Activated T-cell treated with anti-CD3 and anti-CD28 coated beads, Interleukin-2, amount 50 U/mL, for 4 hours (primary cell): ENCODE measurements around the gene SLC9A8. TPM values are rescaled to one million over a fixed set of nuclear protein-coding genes. Genes with fewer than 3 reads are reported as not detected.

Experiments used
- ATAC-seq, 2 donors: fragments of 200-7000 bp; cut with Tn5 transposase; one replicate each; pipeline ENCODE4 v1.10.0; 2021
- DNase-seq: peaks from one replicate; pipeline ENCODE4 v3.0.0-alpha.2; 2020
- H3K27me3 Mint-ChIP-seq: one replicate; pipeline ENCODE4 v1.8.0; 2021; ENCODE audit warnings: low read depth, mixed read lengths
- H3K36me3 Mint-ChIP-seq: one replicate; pipeline ENCODE4 v1.8.0; 2022; ENCODE audit warnings: mixed read lengths; ENCODE audit not compliant: insufficient read depth
- H3K4me1 Mint-ChIP-seq: one replicate; pipeline ENCODE4 v1.8.0; 2021; ENCODE audit warnings: low read depth, mixed read lengths
- H3K4me3 Mint-ChIP-seq: one replicate; pipeline ENCODE4 v1.8.0; 2021; ENCODE audit warnings: mild to moderate bottlenecking, moderate library complexity, mixed read lengths
- H3K9me3 Mint-ChIP-seq: one replicate; pipeline ENCODE4 v1.8.0; 2021; ENCODE audit warnings: mixed read lengths
- total RNA-seq, 3 donors: library from RNA; stranded (reverse); gene quantifications; one replicate each; pipeline ENCODE4 v1.2.1, GENCODE V29; 2021

The SLC9A8 gene
- total RNA-seq, 3 donors from 2014 or later, result 11.9 to 16.4 (median 13.2) TPM

DNA sequence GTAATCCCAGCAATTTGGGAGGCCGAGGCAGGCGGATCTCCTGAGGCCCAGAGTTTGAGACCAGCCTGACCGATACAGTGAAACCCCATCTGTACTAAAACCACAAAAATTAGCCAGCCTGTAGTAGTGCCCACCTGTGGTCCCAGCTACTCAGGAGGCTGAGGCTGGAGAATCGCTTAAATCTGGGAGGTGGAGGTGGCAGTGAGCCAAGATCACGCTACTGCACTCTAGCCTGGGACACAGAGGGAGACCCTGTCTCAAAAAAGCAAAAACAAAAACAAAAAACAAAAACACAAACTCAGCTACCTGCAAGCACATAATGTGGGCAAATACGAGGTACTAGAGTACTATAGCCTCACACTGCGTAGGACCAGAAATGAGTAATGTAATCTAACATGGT, 106.4 kb downstream of the SLC9A8 start:
- ATAC-seq (no peak), DNase-seq (no peak)
- H3K4me3 Mint-ChIP-seq, result no peak overlapping the region
- H3K36me3 Mint-ChIP-seq, result no peaks in the 10 kb centered on the region
- H3K4me1 Mint-ChIP-seq, result peaks cover 19% of the 10 kb centered on the region
- no peaks in the 10 kb centered on the region for H3K9me3 Mint-ChIP-seq
- no peaks in the 10 kb centered on the region for H3K27me3 Mint-ChIP-seq

DNA sequence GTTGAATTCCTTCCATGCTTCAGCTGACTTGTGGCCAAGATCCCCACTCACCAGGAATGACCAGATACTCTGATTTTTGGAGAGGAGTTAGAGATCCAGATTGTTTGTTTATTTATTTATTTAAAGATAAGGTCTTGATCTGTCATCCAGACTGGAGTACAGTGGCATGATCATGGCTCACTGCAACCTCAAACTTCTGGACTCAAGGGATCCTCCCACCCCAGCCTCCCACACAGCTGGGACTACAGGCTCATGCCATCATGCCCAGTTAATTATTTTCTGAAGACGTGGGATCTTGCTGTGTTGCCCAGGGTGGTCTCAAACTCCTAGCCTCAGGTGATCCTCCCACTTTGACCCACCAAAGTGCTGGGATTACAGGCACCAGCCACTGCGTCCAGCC, 106.8 kb downstream of the SLC9A8 start:
- H3K36me3 Mint-ChIP-seq, result no peaks in the 10 kb centered on the region
- H3K27me3 Mint-ChIP-seq, result no peaks in the 10 kb centered on the region
- DNase-seq, result no peak
- H3K4me1 Mint-ChIP-seq, result peaks cover 15% of the 10 kb centered on the region
- H3K4me3 Mint-ChIP-seq, result no peak overlapping the region
- ATAC-seq, result no peak
- H3K9me3 Mint-ChIP-seq, result no peaks in the 10 kb centered on the region

DNA sequence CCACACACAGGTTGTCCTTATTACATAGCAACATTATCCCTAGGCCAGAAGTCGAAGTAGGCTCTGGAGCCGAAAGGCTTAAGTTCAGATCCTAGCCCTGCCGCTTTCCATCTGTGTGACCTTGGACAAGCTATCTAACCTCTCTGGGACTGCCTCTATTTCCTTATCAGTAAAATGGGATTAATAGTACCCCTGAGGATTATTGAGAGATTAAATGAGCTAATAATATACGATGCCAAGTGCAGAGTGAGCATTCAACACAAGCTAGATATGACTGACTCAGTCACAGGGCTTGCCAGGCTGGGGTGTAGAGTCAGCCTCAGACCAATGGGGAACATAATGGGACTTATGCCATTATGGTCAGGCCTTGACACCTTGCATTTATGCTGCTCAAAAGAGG, 111.6 kb downstream of the SLC9A8 start:
- no peak overlapping the region for H3K4me3 Mint-ChIP-seq
- H3K36me3 Mint-ChIP-seq, result no peaks in the 10 kb centered on the region
- no peaks in the 10 kb centered on the region for H3K27me3 Mint-ChIP-seq
- ATAC-seq (no peak), DNase-seq (no peak)
- H3K9me3 Mint-ChIP-seq, result no peaks in the 10 kb centered on the region
- peaks cover 7% of the 10 kb centered on the region for H3K4me1 Mint-ChIP-seq

DNA sequence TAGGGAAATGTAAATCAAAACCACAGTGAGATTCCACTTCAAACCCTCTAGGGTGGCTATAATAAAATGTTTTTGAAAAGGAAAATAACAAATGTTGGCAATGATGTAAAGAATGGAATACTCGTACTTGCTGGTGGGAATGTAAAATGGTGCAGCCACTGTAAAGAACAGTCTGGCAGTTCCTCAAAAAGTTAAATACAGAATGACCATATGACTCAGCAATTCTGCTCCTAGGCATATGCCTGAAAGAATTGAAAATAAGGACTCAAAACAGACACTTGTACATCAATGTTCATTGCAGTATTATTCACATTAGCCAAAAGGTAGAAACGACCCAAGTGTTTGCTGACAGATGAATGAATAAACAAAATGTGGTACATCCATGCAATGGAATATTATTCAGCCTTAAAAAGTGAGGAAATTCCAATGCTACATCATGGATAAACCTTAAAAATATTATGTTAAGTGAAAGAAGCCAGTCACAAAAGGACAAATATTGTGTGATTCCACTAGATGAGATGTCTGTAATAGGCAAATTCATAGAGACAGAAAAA, 113.3 kb downstream of the SLC9A8 start:
- ATAC-seq, result no peak
- H3K9me3 Mint-ChIP-seq, result no peaks in the 10 kb centered on the region
- peaks cover 2% of the 10 kb centered on the region for H3K27me3 Mint-ChIP-seq
- no peak overlapping the region for H3K4me3 Mint-ChIP-seq
- H3K36me3 Mint-ChIP-seq, result no peaks in the 10 kb centered on the region
- peaks cover 7% of the 10 kb centered on the region for H3K4me1 Mint-ChIP-seq
- DNase-seq, result no peak

DNA sequence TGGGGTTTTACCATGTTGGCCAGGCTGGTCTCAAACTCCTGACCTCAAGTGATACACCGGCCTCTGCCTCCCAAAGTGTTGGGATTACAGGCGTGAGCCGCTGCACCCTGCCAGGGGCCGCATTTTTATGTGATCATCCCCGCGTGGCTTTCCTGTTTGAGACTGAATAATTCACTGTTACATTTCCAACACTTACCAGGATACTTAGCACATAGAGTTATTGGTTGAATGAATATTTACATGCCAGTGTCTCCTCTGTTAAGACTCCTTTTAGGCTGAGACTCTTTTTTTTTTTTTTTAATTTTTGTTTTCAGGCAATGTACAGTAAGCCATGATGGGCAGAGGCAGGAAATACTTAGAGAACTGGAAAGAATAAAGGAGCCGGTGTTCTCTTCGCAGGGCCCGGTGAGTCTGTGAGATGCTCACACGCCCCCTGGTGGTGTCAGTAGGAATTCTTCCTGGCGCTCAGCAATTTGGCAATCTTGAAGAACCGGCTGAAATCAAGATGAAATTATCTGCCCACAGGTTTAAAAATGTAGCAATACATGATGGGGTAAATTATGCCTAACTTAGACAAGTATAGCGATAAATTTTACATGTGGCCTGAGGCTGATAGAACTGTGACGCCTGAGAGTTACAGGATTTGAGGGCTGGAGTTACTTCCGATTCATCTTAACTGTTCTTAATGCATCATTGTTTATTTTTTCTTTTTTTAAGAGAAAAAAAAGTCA, 115.9 kb downstream of the SLC9A8 start:
- ATAC-seq, result peak; percentile 91 to 96
- Mint-ChIP-seq H3K4me1 (peaks cover 7% of the 10 kb centered on the region), H3K36me3 (no peaks in the 10 kb centered on the region), H3K4me3 (peak overlapping the region; percentile 45), H3K27me3 (peaks cover 2% of the 10 kb centered on the region), H3K9me3 (no peaks in the 10 kb centered on the region)
- DNase-seq, result peak; percentile 79

DNA sequence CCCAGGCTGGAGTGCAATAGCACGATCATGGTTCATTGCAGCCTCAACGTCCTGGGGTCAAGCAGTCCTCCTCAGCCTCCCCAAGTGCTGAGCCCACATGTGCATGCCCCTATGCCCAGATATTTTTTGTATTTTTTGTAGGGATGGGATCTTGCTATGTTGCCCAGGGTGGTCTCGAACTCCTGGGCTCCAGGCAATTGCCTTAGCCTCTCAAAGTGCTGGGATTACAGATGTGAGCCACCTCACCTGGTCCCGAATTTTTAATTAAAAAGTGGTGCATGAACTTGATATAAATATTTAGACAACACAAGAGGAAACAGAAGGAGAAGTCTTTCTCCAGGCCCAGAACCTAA, 116.5 kb downstream of the SLC9A8 start:
- Mint-ChIP-seq H3K9me3 (no peaks in the 10 kb centered on the region), H3K36me3 (no peaks in the 10 kb centered on the region), H3K27me3 (peaks cover 2% of the 10 kb centered on the region), H3K4me1 (peaks cover 12% of the 10 kb centered on the region), H3K4me3 (no peak overlapping the region)
- ATAC-seq (no peak), DNase-seq (no peak)

DNA sequence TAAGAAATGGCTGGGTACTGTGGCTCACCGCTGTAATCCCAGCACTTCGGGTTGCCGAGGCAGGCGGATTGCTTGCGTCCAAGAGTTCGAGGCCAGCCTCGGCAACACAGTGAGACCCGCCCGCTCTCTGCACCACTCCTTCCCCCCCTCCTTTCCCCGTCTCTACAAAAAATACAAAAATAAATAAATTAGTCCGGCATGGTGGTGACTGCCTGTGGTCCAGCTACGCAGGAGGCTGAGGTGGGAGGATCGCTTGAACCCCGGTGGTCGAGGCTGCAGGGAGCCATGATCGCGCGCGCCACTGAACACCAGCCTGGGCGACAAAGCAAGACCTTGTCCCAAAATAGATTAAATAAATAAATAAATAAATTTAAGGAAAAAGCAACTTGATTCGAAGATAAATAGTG, 123.1 kb downstream of the SLC9A8 start:
- ATAC-seq (no peak), DNase-seq (no peak)
- H3K36me3 Mint-ChIP-seq, result peaks cover 2% of the 10 kb centered on the region

DNA sequence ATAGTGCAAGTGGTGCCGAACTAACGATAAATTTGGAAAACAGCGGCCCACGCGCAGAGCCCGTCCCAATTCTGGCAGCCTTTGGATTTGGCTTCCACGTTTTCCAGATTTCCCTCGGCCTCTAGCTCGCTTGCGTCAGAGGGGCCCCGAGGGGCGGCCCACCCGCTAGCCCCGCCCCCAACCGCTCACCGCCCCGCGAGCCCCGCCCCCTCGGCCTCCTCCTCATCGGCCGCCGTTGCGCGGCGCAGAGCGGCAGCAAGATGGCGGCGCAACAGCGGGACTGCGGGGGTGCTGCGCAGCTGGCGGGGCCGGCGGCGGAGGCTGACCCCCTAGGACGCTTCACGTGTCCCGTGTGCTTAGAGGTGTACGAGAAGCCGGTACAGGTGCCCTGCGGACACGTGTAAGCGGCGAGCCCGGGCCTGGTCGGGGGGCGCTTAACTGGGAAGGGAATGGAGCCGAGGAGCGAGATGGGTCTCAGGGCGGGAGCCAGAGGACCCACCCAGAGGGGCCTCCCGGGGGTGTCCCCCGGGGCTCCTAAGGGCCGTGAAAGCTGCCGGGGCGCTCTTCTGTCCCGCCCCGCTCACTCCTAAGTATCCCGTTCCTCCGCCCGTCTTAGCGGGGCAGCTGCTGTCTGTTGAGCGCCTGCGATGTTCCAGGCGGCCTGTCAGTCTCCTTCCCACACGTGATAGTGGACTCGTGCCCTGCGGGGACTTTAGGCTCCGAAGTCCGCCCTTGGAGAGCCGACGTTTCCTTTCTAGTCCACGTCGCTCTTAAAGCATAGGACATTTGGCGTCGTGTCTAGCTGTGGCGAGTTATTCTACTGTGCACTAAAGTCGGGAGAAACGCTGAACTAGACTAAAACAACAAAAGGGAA, 123.8 kb downstream of the SLC9A8 start, which contains the start of gene RNF114:
Gene RNF114 (plus strand): TSS at position 245 of the 874 bp plus-strand sequence. CDS start 16 bp downstream, at position 261.
- Mint-ChIP-seq H3K4me1 (peaks cover 49% of the 10 kb centered on the region), H3K4me3 (peak within 1 kb of the TSS; percentile 96), H3K9me3 (no peaks in the 10 kb centered on the region), H3K36me3 (peaks cover 7% of the 10 kb centered on the region), H3K27me3 (no peaks in the 10 kb centered on the region)
- peak; percentile 94 for ATAC-seq
- DNase-seq, result peak; percentile 90

More for the DNA sequence above, 123.1 kb downstream of the SLC9A8 start:
- no peaks in the 10 kb centered on the region for H3K9me3 Mint-ChIP-seq
- H3K4me3 Mint-ChIP-seq, result peak overlapping the region; percentile 96
- H3K27me3 Mint-ChIP-seq, result peaks cover under 1% of the 10 kb centered on the region
- H3K4me1 Mint-ChIP-seq, result peaks cover 42% of the 10 kb centered on the region

DNA sequence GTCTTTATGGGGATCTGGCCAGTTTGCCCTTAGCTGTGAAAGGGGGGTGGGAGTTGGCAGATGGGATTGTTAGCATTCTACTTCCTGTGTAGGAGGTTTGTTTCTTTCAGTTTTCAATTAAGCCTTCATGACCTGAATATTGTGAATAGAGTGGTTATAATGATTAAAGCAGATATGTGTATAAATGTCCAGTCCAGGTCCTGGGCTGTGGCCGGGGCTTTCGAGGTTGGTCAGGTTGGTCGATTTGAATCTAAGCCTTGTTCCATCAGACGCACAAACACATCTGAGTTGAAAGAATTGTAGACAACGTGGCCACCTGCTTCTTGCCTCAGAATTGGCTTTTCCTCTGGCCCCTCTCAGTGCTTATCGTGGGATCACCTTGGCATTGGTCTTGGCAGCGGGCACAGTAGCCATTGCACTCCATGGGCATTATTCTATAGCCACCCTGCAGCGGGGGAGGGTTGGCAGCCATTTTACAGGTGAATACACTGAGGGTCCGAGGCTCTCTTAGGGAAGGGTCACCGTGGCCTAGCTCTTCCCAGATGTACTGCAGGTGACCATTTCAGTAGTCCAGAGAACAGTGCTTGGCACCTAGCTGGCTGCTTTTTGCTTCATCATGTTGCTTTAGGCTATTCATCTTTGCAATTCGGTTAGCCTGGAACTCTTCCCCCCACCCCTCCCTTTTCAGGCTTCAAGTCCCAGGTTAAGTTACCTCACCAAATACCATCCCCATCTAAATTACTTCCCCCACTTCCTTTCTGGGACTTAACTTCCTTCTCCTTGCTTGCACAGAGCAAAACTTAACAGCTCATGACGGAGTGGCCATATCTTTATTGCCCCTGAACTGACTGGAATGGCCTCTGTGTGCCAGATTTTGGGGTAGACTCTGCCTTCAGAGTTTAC, 124.7 kb downstream of the SLC9A8 start:
- H3K9me3 Mint-ChIP-seq, result no peaks in the 10 kb centered on the region

DNA sequence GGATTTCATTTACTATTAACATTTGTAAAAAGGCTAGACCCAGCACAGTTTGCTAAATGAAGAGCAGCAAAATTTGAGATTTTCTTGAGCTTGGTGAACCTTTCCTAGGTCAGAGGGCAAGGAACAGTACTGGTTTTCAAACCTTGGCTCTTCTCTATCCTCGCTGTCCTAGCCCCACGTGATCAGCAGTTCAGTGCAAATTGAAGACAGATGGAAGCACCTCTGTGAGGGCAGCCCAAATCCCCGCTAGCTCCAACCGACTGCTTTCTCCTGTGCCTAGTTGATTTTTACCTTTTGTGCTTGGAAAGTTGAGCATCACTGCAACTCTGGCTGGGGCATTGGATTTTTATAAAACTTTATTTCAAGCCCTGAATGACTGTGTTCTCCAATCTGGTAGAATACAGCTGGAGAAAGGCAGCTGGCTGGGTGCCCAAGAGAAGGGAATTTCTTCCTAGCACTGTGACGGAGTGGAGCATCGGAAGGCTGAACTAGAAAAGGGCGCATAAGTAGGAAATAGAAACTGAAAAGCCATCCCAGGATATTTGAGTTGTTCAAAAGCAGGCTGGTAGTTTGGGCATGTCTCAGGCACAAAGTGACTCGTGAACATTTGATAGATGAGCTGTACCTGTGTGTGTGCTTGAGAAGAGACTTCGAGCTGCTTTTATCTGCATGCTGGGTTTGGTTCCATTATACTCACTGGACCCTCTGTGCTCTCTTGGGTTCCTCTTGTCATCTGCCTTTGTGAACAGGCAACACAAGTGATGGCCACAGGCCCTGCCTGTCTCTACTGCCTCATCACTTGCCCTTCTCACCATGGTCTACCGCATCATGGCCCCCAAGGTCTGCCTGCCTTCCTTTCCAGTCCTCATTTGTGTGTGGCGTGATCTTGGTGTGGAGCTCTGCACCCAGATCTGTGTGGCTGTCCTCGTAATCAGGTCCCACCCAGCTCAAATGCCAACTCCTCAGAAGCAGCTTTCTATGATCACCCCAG, 125.8 kb downstream of the SLC9A8 start:
- ATAC-seq (no peak), DNase-seq (no peak)
- Mint-ChIP-seq H3K36me3 (peaks cover 11% of the 10 kb centered on the region), H3K27me3 (no peaks in the 10 kb centered on the region), H3K4me1 (peaks cover 55% of the 10 kb centered on the region), H3K4me3 (peak overlapping the region; percentile 96), H3K9me3 (no peaks in the 10 kb centered on the region)

More for the DNA sequence above, 124.7 kb downstream of the SLC9A8 start:
- peaks cover 52% of the 10 kb centered on the region for H3K4me1 Mint-ChIP-seq
- H3K36me3 Mint-ChIP-seq, result peaks cover 10% of the 10 kb centered on the region
- peak overlapping the region; percentile 96 for H3K4me3 Mint-ChIP-seq
- ATAC-seq (peak; percentile 23 to 26), DNase-seq (no peak)
- H3K27me3 Mint-ChIP-seq, result no peaks in the 10 kb centered on the region

DNA sequence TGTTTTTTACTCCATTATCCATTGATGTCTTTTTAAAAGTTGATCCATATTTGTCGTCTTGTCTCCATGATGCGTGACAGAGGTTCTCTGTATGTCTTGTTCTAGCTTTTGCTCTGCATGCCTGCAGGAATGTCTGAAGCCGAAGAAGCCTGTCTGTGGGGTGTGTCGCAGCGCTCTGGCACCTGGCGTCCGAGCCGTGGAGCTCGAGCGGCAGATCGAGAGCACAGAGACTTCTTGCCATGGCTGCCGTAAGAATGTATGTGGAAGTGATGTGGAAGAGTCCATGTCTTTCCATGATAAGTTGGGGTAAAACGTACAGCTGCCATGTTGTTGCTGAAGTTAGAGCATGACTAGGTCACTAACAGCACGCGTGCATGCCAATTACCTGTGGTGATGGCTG, 128.8 kb downstream of the SLC9A8 start:
- DNase-seq, result no peak
- peaks cover 20% of the 10 kb centered on the region for H3K36me3 Mint-ChIP-seq

More for the DNA sequence above, 128.8 kb downstream of the SLC9A8 start:
- peaks cover 49% of the 10 kb centered on the region for H3K4me1 Mint-ChIP-seq
- no peak for ATAC-seq
- no peak overlapping the region for H3K4me3 Mint-ChIP-seq
- no peaks in the 10 kb centered on the region for H3K27me3 Mint-ChIP-seq
- no peaks in the 10 kb centered on the region for H3K9me3 Mint-ChIP-seq
